ENCODE data around the gene PARVB.

The PARVB gene

GRCh38 chr22:44002324-44002723, 21.8 kb upstream of the PARVB start:
- DNase-seq (ENCODE audit: low read depth), result no peak
- no peak for TF ChIP-seq CTCF (conservative IDR thresholded peaks at IDR 0.05; ENCODE audit: control insufficient read depth, insufficient read depth, low read depth, low read length)
- no peak overlapping the region for H3K4me3 ChIP-seq (ENCODE audit: control insufficient read depth, low read depth, low read length)

GRCh38 chr22:44002997-44003396, 21.1 kb upstream of the PARVB start:
- DNase-seq (ENCODE audit: low read depth), result no peak
- H3K4me3 ChIP-seq (ENCODE audit: control insufficient read depth, low read depth, low read length), result no peak overlapping the region
- no peak for TF ChIP-seq CTCF (conservative IDR thresholded peaks at IDR 0.05; ENCODE audit: control insufficient read depth, insufficient read depth, low read depth, low read length)

- DNase-seq (ENCODE audit: low read depth), result no peak
Measured at GRCh38 chr22:44003405-44004103, 20.5 kb upstream of the PARVB start.

GRCh38 chr22:44004104-44004460, 20.0 kb upstream of the PARVB start:
- no peak overlapping the region for H3K4me3 ChIP-seq (ENCODE audit: control insufficient read depth, low read depth, low read length)
- TF ChIP-seq CTCF (conservative IDR thresholded peaks at IDR 0.05; ENCODE audit: control insufficient read depth, insufficient read depth, low read depth, low read length), result no peak
- DNase-seq (ENCODE audit: low read depth), result no peak

More at GRCh38 chr22:44003405-44004103, 20.5 kb upstream of the PARVB start:
- H3K4me3 ChIP-seq (ENCODE audit: control insufficient read depth, low read depth, low read length), result no peak overlapping the region
- no peak for TF ChIP-seq CTCF (conservative IDR thresholded peaks at IDR 0.05; ENCODE audit: control insufficient read depth, insufficient read depth, low read depth, low read length)

- H3K4me3 ChIP-seq (ENCODE audit: control insufficient read depth, low read depth, low read length), result no peak overlapping the region
Measured at GRCh38 chr22:44005524-44005923, 18.6 kb upstream of the PARVB start.

GRCh38 chr22:44012162-44012561, 11.9 kb upstream of the PARVB start:
- no peak overlapping the region for H3K4me3 ChIP-seq (ENCODE audit: control insufficient read depth, low read depth, low read length)
- DNase-seq (ENCODE audit: low read depth), result no peak
- TF ChIP-seq CTCF (conservative IDR thresholded peaks at IDR 0.05; ENCODE audit: control insufficient read depth, insufficient read depth, low read depth, low read length), result no peak

More at GRCh38 chr22:44005524-44005923, 18.6 kb upstream of the PARVB start:
- DNase-seq (ENCODE audit: low read depth), result no peak
- no peak for TF ChIP-seq CTCF (conservative IDR thresholded peaks at IDR 0.05; ENCODE audit: control insufficient read depth, insufficient read depth, low read depth, low read length)

GRCh38 chr22:44012591-44012990, 11.5 kb upstream of the PARVB start:
- no peak for TF ChIP-seq CTCF (conservative IDR thresholded peaks at IDR 0.05; ENCODE audit: control insufficient read depth, insufficient read depth, low read depth, low read length)
- H3K4me3 ChIP-seq (ENCODE audit: control insufficient read depth, low read depth, low read length), result no peak overlapping the region
- no peak for DNase-seq (ENCODE audit: low read depth)

All from fibroblast of mammary gland (primary cell).